GM18517 (cell line): Measurements from ENCODE around the gene MRPL58.
"Not testable (repeated sequence)": the region's sequence is repeated elsewhere in the genome, so short reads cannot be mapped to it uniquely, and the experiment has no call there.

Source experiments
- ATAC-seq: cut with Tn5 transposase; IDR thresholded peaks from one replicate; pipeline ENCODE4 v1.9.1; 2021; ENCODE audit warnings: mild to moderate bottlenecking, moderate library complexity; ENCODE audit not compliant: unreplicated experiment

MRPL58 gene

GRCh38 chr17:75011401-75012095 lies 922 bp upstream of the MRPL58 start:
- ATAC-seq, result no peak

DNA sequence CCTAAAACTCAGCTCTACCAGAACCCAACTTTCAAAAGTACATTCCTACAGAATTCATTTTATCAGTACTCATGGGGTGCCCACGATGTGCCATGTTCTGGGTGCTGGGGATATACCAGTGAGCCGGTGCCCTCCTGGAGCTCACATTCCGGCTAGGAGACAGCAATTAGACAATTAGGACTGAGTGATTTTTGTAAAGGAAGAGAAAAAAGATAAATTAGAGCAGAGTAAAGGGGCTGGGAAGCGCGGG lies 449 bp upstream of the MRPL58 start:
- ATAC-seq, result no peak

GRCh38 chr17:75013092-75013559 lies 656 bp downstream of the MRPL58 start:
- no peak for ATAC-seq

GRCh38 chr17:75019146-75019545 lies 6.7 kb downstream of the MRPL58 start:
- no peak for ATAC-seq

DNA sequence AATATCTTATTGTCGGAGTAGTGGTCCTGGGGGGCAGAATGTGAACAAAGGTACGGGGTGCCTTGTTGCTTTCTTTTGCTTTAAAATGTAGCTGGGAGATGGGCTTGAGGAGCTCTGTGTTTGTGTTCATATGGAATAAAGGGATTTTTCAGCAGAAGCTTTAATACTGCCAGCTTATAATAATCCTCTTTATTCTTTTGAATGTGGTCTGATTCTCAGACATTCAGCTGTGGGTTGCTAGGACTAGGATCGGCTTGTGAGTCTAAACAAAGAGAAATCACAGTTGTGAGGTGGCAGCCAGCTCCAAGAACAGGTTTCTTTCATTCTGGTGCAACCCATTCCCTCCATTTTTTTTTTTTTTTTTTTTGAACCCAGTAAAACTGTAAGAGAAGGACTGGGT lies 7.2 kb downstream of the MRPL58 start:
- ATAC-seq, result no peak

- ATAC-seq, result no peak
Measured at GRCh38 chr17:75020331-75021110, 8.1 kb downstream of the MRPL58 start.

DNA sequence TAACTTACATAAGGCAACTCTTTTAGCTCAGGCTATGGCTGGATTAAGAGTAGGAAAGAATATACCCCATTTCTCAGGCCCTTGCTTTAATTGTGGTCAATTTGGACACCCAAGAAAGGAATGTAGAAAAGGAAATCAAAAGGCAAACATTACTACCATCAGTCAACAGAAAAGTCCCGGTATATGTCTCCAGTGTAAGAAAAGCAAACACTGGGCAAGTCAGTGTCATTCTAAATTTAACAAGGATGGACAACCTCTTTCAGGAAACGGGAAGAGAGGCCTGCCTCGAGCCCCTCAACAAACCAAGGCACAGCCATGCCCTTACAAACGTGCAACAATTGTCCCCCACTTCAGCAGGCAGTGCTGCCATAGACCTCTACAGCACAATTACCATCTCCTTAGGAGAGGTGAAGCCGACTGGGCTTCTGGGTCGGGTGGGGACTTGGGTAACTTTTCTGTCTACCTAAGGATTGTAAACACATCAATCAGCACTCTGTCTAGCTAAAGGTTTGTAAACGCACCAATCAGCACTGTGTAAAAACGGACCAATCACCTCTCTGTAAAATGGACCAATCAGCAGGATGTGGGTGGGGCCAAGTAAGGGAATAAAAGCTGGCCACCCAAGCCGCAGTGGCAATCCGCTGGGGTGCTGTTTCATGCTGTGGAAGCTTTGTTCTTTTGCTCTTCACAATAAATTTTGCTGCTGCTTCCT lies 12.4 kb downstream of the MRPL58 start:
- ATAC-seq, result no peak

DNA sequence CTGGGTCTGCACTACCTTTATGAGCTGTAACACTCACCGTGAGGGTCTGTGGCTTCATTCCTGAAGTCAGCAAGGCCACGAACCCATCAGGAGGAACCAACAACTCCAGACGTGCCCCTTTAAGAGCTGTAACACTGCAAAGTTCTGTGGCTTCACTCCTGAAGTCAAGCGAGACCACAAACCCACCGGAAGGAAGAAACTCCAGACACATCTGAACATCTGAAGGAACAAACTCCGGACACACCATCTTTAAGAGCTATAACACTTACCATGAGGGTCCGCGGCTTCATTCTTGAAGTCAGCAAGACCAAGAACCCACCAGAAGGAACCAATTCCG lies 12.9 kb downstream of the MRPL58 start:
- ATAC-seq, result not testable (repeated sequence)

- not testable (repeated sequence) for ATAC-seq
Measured at GRCh38 chr17:75026650-75027049, 14.2 kb downstream of the MRPL58 start.

- no peak for ATAC-seq
Measured at GRCh38 chr17:75030161-75030560, 17.7 kb downstream of the MRPL58 start.

DNA sequence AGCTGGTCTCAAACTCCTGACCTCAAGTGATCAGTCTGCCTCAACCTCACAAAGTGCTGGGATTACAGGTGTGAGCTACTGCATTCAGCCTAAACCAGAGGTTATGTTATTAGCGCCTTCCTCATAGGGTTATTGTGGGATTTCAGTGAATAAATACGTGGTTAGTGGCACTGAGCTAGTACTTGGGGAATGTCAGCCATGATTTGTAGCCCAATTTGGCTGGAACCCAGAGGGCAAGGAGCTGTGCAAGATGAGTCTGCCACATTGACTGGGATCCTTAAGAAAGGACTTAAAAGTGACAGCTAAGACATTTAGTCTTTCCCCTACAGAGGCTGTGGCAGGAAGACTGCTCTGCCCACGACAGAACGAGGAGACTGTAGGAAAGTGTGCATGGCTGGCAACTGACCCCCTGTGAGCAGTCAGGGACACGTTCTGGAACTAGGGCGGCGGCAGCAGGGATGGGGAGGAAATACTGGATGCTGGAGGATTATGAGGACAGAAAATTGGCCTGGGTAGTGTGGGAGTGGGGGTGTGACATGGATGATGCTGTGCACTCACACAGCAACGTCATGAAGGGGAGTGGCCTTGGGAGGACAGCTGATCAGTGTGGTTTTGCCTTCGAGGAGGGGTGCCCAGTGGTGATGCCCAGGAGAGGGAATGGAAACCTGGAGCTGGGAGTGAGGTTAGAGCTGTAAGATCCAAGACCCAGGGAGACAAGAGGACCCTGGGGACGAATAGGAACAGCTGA lies 19.7 kb downstream of the MRPL58 start:
- ATAC-seq, result no peak

DNA sequence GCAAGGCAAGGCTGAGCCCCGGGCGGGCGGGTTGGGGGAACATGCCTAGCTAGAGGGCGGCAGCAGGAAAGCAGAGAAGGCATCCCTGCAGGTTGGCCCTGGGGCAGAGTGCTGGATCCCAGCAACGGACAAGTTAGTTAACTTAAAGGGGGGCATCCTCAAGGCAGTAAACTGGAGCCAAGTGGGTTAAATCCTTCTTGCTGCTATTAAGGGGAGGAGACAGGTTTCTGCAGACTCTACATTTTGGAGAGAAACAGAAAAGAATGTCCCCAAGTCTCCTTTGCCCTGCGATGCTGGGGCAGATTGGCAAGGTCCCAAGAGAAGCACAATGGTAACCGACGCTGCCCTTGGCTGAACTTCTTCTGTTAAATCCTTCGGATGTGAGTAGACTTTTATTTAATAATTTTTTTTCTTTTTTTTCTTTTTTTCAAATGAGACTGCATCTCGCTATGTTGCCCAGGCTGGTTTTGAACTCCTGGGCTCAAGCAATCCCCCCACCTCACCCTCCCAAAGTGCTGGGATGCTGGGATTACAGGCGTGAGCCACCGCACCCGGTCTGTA lies 20.3 kb downstream of the MRPL58 start:
- ATAC-seq, result no peak

GRCh38 chr17:75033346-75034235 lies 21.1 kb downstream of the MRPL58 start:
- ATAC-seq, result no peak

GRCh38 chr17:75034236-75034908 lies 21.9 kb downstream of the MRPL58 start:
- no peak for ATAC-seq

DNA sequence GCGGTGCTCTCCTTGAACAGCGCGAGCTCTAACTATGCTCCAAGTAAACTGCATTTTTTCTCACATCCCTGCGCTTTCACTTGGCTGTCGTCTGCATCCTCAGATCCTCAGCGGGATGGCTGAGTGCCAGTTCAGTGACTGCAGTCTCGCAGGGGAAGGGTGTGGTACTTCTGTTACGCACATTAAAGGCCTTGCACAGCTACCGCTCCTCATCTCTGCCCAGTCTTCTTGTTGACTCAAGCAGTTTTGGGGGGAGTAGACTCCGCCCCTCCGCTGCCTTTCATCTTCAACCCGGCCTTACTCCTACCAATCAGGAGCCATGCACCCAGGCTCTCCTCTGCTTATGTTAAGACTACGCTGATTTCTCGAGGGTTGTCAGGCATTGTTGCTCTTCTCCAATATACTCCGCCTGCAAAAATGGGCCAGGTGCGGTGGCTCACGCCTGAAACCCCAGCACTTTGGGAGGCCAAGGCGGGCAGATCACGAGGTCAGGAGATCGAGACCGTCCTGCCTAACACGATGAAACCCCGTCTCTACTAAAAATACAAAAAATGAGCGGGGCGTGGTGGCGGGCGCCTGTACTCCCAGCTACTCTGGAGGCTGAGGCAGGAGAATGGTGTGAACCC lies 24.3 kb downstream of the MRPL58 start:
- no peak for ATAC-seq

- no peak for ATAC-seq
Measured at GRCh38 chr17:75039238-75039637, 26.8 kb downstream of the MRPL58 start.

DNA sequence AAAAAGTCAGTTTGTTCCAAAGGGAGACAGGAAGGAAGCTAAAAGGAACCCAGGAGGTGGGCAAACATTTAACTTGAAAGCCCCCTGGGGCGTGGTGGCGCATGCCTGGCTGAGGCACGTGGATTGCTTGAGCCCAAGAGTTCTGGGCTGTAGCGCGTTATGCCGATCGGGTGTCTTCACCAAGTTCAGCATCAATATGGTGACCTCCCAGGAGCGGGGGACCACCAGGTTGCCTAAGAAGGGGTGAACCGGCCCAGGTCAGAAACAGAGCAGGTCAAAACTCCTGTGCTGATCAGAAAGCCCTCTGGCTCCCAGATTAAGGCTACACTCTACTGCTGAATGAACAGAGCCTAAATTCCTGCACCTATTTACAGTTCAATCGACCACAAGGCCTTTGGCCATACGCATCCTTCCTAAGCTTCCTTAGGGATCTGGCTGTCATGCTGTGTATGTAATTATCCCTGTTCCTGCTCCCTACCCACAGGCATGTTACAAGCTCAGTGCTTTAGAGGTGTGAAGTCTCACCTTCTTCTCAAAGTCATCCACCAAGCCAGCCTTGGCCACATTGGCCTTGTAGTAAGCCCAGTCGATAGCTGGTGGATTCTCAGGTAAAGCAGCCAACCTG lies 29.3 kb downstream of the MRPL58 start:
- ATAC-seq, result no peak

DNA sequence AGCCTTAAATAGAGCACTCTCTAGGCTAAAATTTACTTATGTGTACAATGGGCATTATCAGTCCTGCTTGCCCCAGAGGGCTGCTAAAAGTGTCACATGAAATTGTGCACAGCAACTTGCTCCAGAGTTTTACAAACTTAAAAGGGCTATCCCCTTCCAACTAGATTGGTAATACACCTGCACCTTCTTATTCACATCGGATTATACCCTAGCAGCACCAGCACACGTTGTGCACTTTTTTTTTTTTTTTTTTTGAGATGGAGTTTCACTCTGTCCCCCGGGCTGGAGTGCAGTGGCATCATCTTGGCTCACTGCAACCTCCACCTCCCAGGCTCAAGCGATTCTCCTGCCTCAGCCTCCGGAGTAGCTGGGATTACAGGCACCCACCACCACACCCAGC lies 31.3 kb downstream of the MRPL58 start:
- ATAC-seq, result not testable (repeated sequence)

- no peak for ATAC-seq
Measured at GRCh38 chr17:75044716-75045115, 32.2 kb downstream of the MRPL58 start.
